ENCODE results near the gene DHRS7B. TPM values are rescaled to one million over a fixed set of nuclear protein-coding genes. Genes with fewer than 3 reads are reported as not detected.

DHRS7B gene
- total RNA-seq, 1 experiment from 2014 or later: 29.5 TPM

DNA sequence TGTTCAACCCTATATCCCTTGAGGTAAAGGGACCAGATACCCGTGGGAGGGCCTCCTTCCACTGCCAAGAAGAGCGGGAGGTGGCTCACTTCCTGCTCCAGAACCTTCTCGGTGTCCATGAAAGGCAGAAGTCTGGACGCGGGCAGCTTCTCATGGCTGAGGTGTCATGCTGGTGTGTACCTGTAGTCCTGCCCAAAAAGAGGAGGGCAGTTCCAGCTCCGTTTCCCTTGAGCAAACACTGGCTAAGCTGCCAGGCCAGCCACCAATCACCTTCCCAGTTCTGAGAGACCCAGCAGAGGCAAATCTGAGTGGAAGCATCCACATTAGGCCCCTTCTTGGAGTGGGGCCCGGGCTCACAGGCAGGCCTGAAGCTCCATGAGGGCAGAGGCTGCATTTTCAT lies 81.6 kb downstream of the DHRS7B start:
- DNase-seq (no peak), ATAC-seq (no peak)
- Histone ChIP-seq H3K4me1 (ENCODE audit: insufficient read depth, low read length) (peaks cover 20% of the 10 kb centered on the region), H3K27me3 (ENCODE audit: low read length) (no peaks in the 10 kb centered on the region), H2AFZ (ENCODE audit: low read length) (no peak overlapping the region), H3K9me2 (replicated peaks; ENCODE audit: low read length) (no peaks in the 10 kb centered on the region), H3K9me3 (ENCODE audit: low read length) (no peaks in the 10 kb centered on the region), H3K36me3 (ENCODE audit: low read depth, low read length) (peaks cover 28% of the 10 kb centered on the region), H3K79me2 (ENCODE audit: low read length) (peaks cover 100% of the 10 kb centered on the region), H3F3A (ENCODE audit: low read length, unreplicated experiment) (no peaks in the 10 kb centered on the region), H3K4me3 (ENCODE audit: low read length) (no peak overlapping the region), H3K27ac (ENCODE audit: low read length) (no peak overlapping the region), H4K20me1 (ENCODE audit: low read length) (peaks cover 70% of the 10 kb centered on the region), H3K4me2 (ENCODE audit: low read length) (no peak overlapping the region), H3K9ac (ENCODE audit: low read length) (no peak overlapping the region)
- CTCF ChIA-PET: no interaction called here
- TF ChIP-seq EZH2phosphoT487 (IDR thresholded peaks at IDR 0.05; ENCODE audit: borderline replicate concordance, low read length) (no peak), EZH2 (IDR thresholded peaks at IDR 0.05; ENCODE audit: low read length, unreplicated experiment) (no peak), CTCF (conservative IDR thresholded peaks at IDR 0.05; ENCODE audit: low read depth, low read length) (no peak)
- intact Hi-C loops (cut with micrococcal nuclease): no loop called here
- POLR2A ChIA-PET (ENCODE audit: unreplicated experiment): no interaction called here
- no TSS peak for BruUV-seq (replicated peaks)

- Histone ChIP-seq H3K4me1 (ENCODE audit: insufficient read depth, low read length) (peaks cover 20% of the 10 kb centered on the region), H4K20me1 (ENCODE audit: low read length) (peaks cover 70% of the 10 kb centered on the region)
- no peak for TF ChIP-seq EZH2 (IDR thresholded peaks at IDR 0.05; ENCODE audit: low read length, unreplicated experiment)
- TF ChIP-seq EZH2phosphoT487 (IDR thresholded peaks at IDR 0.05; ENCODE audit: borderline replicate concordance, low read length): no peak
- TF ChIP-seq CTCF (conservative IDR thresholded peaks at IDR 0.05; ENCODE audit: low read depth, low read length): no peak
Observed at GRCh38 chr17:21209511-21210175, 82.9 kb downstream of the DHRS7B start.

GRCh38 chr17:21210411-21211076 lies 83.8 kb downstream of the DHRS7B start:
- Histone ChIP-seq H2AFZ (ENCODE audit: low read length) (no peak overlapping the region), H4K20me1 (ENCODE audit: low read length) (peaks cover 61% of the 10 kb centered on the region), H3K79me2 (ENCODE audit: low read length) (peaks cover 96% of the 10 kb centered on the region), H3K4me3 (ENCODE audit: low read length) (no peak overlapping the region), H3K9me3 (ENCODE audit: low read length) (no peaks in the 10 kb centered on the region), H3K27me3 (ENCODE audit: low read length) (no peaks in the 10 kb centered on the region), H3F3A (ENCODE audit: low read length, unreplicated experiment) (no peaks in the 10 kb centered on the region), H3K36me3 (ENCODE audit: low read depth, low read length) (peaks cover 28% of the 10 kb centered on the region), H3K4me1 (ENCODE audit: insufficient read depth, low read length) (peaks cover 28% of the 10 kb centered on the region), H3K4me2 (ENCODE audit: low read length) (no peak overlapping the region), H3K9ac (ENCODE audit: low read length) (no peak overlapping the region), H3K27ac (ENCODE audit: low read length) (no peak overlapping the region), H3K9me2 (replicated peaks; ENCODE audit: low read length) (no peaks in the 10 kb centered on the region)
- BruUV-seq (replicated peaks): no TSS peak
- POLR2A ChIA-PET (ENCODE audit: unreplicated experiment): no interaction called here
- intact Hi-C loops (cut with micrococcal nuclease): loop anchor here (5.0 kb wide), 1 partner anchor 42 kb away; the partner anchor contains the start of gene NATD1
- ATAC-seq (no peak), DNase-seq (no peak)
- TF ChIP-seq EZH2 (IDR thresholded peaks at IDR 0.05; ENCODE audit: low read length, unreplicated experiment): no peak
- TF ChIP-seq CTCF (conservative IDR thresholded peaks at IDR 0.05; ENCODE audit: low read depth, low read length): no peak
- no peak for TF ChIP-seq EZH2phosphoT487 (IDR thresholded peaks at IDR 0.05; ENCODE audit: borderline replicate concordance, low read length)
- CTCF ChIA-PET: no interaction called here

More at GRCh38 chr17:21209511-21210175, 82.9 kb downstream of the DHRS7B start:
- ChIA-PET CTCF (no interaction called here), POLR2A (ENCODE audit: unreplicated experiment) (no interaction called here)
- Histone ChIP-seq H3F3A (ENCODE audit: low read length, unreplicated experiment) (no peaks in the 10 kb centered on the region), H3K9ac (ENCODE audit: low read length) (no peak overlapping the region), H3K27me3 (ENCODE audit: low read length) (no peaks in the 10 kb centered on the region), H3K27ac (ENCODE audit: low read length) (no peak overlapping the region), H2AFZ (ENCODE audit: low read length) (no peak overlapping the region), H3K4me3 (ENCODE audit: low read length) (no peak overlapping the region), H3K4me2 (ENCODE audit: low read length) (no peak overlapping the region), H3K79me2 (ENCODE audit: low read length) (peaks cover 96% of the 10 kb centered on the region), H3K36me3 (ENCODE audit: low read depth, low read length) (peaks cover 28% of the 10 kb centered on the region), H3K9me3 (ENCODE audit: low read length) (no peaks in the 10 kb centered on the region), H3K9me2 (replicated peaks; ENCODE audit: low read length) (no peaks in the 10 kb centered on the region)
- ATAC-seq (no peak), DNase-seq (no peak)
- intact Hi-C loops (cut with micrococcal nuclease): loop anchor here (5.0 kb wide), 1 partner anchor 43 kb away; the partner anchor contains the start of gene NATD1
- BruUV-seq (replicated peaks): no TSS peak

Measured in PC-3 (cell line).